Hepatocyte (in vitro differentiated cells): ENCODE measurements around the gene CABLES2.

Experiments used
- CTCF ChIP-seq: fragments of 200-600 bp; sonication (generic); IDR thresholded peaks from 2 replicates; pipeline ENCODE4 v1.5.1; 2016; ENCODE audit warnings: antibody characterized with exemption, mild to moderate bottlenecking; ENCODE audit not compliant: poor library complexity
- EZH2 ChIP-seq: fragments of 200-600 bp; sonication (generic); IDR thresholded peaks from 2 replicates; pipeline ENCODE4 v1.6.1; 2016; ENCODE audit warnings: antibody characterized with exemption, mild to moderate bottlenecking, borderline replicate concordance

GRCh38 chr20:62381842-62382241, 25.2 kb downstream of the CABLES2 start:
- TF ChIP-seq CTCF (no peak), EZH2 (no peak)
